A549 (cell line): Measurements from ENCODE around the gene PNMT. TPM values are rescaled to one million over a fixed set of nuclear protein-coding genes. Genes with fewer than 3 reads are reported as not detected.
A peak's percentile ranks its signal among the peaks of the same experiment; 100 is the strongest.

ENCODE experiments used
- ATAC-seq, 2 experiments: fragments of 200-7000 bp in 1 of 2; fragments of >200 bp in 1 of 2; cut with Nextera tagmentation in 1 of 2; cut with Tn5 transposase in 1 of 2; 3 replicates each; pipeline versions ENCODE4 v1.8.0 to v1.9.1; 2018 to 2020; ENCODE audit warnings: mild to moderate bottlenecking in 1 of 2, moderate library complexity in 1 of 2
- CTCF ChIA-PET: fragments of 300-600 bp; sonication (Branson Sonifier 250); formaldehyde crosslinking; extraction: SDS; loops from one replicate; lab custom pipeline; 2021; ENCODE audit warnings: antibody characterized with exemption, inconsistent platforms; lab: Yijun Ruan, JAX
- POLR2A ChIA-PET: fragments of 350-600 bp; formaldehyde crosslinking; extraction: SDS; loops from one replicate; lab custom pipeline; 2021; ENCODE audit warnings: antibody characterized with exemption, inconsistent platforms; lab: Yijun Ruan, JAX
- DNase-seq, 2 experiments: peaks; one replicate each; pipeline versions ENCODE4 v3.0.0 to v3.0.0-alpha.2; 2011 to 2016; ENCODE audit warnings: low read depth in 1 of 2, low spot score in 1 of 2
- FAIRE-seq: peaks from 2 replicates; lab custom pipeline; 2011; peaks lifted over from hg19 to GRCh38; lab: Jason Lieb, UNC
- H3K27ac ChIP-seq, 2 experiments: fragments of >200 bp; sonication (Bioruptor Twin); formaldehyde crosslinking; 3 replicates each; pipeline ENCODE4 v1.5.1; 2016 to 2017
- H3K4me1 ChIP-seq: fragments of >200 bp; sonication (Bioruptor Twin); formaldehyde crosslinking; 3 replicates; pipeline ENCODE4 v1.6.1; 2016
- H3K4me2 ChIP-seq: fragments of >200 bp; sonication (Bioruptor Twin); formaldehyde crosslinking; 3 replicates; pipeline ENCODE4 v1.6.1; 2016
- H3K4me3 ChIP-seq: fragments of >200 bp; sonication (Bioruptor Twin); formaldehyde crosslinking; 3 replicates; pipeline ENCODE4 v1.5.1; 2016
- H3K9me3 ChIP-seq: fragments of >200 bp; sonication (Bioruptor Twin); formaldehyde crosslinking; 3 replicates; pipeline ENCODE4 v1.6.1; 2016
- CBX8 ChIP-seq: fragments of 200-600 bp; sonication (generic); IDR thresholded peaks from 2 replicates; pipeline ENCODE4 v1.6.1; 2016
- CHD2 ChIP-seq: fragments of 150-350 bp; IDR thresholded peaks from 2 replicates; pipeline ENCODE4 v1.6.1; 2014; ENCODE audit warnings: low read length; ENCODE audit not compliant: partially characterized antibody
- CHD4 ChIP-seq: fragments of 200-600 bp; sonication (generic); IDR thresholded peaks from 2 replicates; pipeline ENCODE4 v1.6.1; 2016; ENCODE audit warnings: antibody characterized with exemption, mild to moderate bottlenecking, borderline replicate concordance
- EHMT2 ChIP-seq: fragments of 200-600 bp; sonication (generic); IDR thresholded peaks from 2 replicates; pipeline ENCODE4 v1.6.1; 2016; ENCODE audit warnings: antibody characterized with exemption, low read depth, mild to moderate bottlenecking, moderate library complexity
- ESRRA ChIP-seq: fragments of 150-350 bp; IDR thresholded peaks from 2 replicates; pipeline ENCODE4 v1.6.1; 2014; ENCODE audit warnings: mild to moderate bottlenecking, low read length, borderline replicate concordance
- FOSL2 ChIP-seq, 2 experiments: fragments of 450-650 bp in 1 of 2; fragments of >200 bp in 1 of 2; sonication (Bioruptor Twin) in 1 of 2; formaldehyde crosslinking; IDR thresholded peaks; 2 replicates each; pipeline versions ENCODE4 v1.5.0 to v1.6.1; 2016 to 2020; ENCODE audit warnings: mild to moderate bottlenecking in 1 of 2, moderate library complexity in 1 of 2
- KDM1A ChIP-seq: fragments of 200-600 bp; sonication (generic); IDR thresholded peaks from 2 replicates; pipeline ENCODE4 v1.6.1; 2016; ENCODE audit warnings: low read depth, mild to moderate bottlenecking
- MYC ChIP-seq: IDR thresholded peaks from 2 replicates; pipeline ENCODE4 v1.6.1; 2012; ENCODE audit warnings: mild to moderate bottlenecking, inconsistent platforms, low read length, improper control_type of control experiment, borderline replicate concordance
- NFE2L2 ChIP-seq: fragments of 150-350 bp; conservative IDR thresholded peaks from 2 replicates; pipeline ENCODE4 v1.6.1; 2014; ENCODE audit warnings: low read length
- NPAS2 ChIP-seq: fragments of 250-450 bp; sonication (Bioruptor Pico); IDR thresholded peaks from 2 replicates; pipeline ENCODE4 v1.8.0; 2022; ENCODE audit warnings: mild to moderate bottlenecking, moderate library complexity, borderline replicate concordance
- NR3C1 ChIP-seq: fragments of >200 bp; sonication (Bioruptor Twin); formaldehyde crosslinking; IDR thresholded peaks from 3 replicates; pipeline ENCODE4 v1.6.1; 2017
- PHF8 ChIP-seq: fragments of 200-600 bp; sonication (generic); IDR thresholded peaks from 2 replicates; pipeline ENCODE4 v1.6.1; 2016; ENCODE audit warnings: low read depth, mild to moderate bottlenecking, antibody characterized with exemption, moderate library complexity, borderline replicate concordance
- RAD21 ChIP-seq, 2 experiments: fragments of >200 bp in 1 of 2; sonication (Bioruptor Twin) in 1 of 2; formaldehyde crosslinking in 1 of 2; IDR thresholded peaks in 1 of 2; conservative IDR thresholded peaks in 1 of 2; 2 replicates in 1 of 2; 3 replicates in 1 of 2; pipeline ENCODE4 v1.6.1; 2012 to 2018; ENCODE audit warnings: inconsistent platforms in 1 of 2
- RARB ChIP-seq: fragments of 250-450 bp; sonication (Bioruptor Pico); IDR thresholded peaks from 2 replicates; pipeline ENCODE4 v1.8.0; 2021; ENCODE audit warnings: mild to moderate bottlenecking, moderate library complexity
- RCOR1 ChIP-seq: fragments of 150-350 bp; IDR thresholded peaks from 2 replicates; pipeline ENCODE4 v1.6.1; 2014; ENCODE audit warnings: antibody characterized with exemption, low read length, low read depth
- RFX5 ChIP-seq: fragments of 450-650 bp; IDR thresholded peaks from 2 replicates; pipeline ENCODE4 v1.7.1; 2014; ENCODE audit warnings: antibody characterized with exemption, mild to moderate bottlenecking, moderate library complexity
- RNF2 ChIP-seq: fragments of 200-600 bp; sonication (generic); IDR thresholded peaks from 2 replicates; pipeline ENCODE4 v1.6.1; 2016; ENCODE audit warnings: low read depth, mild to moderate bottlenecking, antibody characterized with exemption, moderate library complexity, borderline replicate concordance
- ZC3H11A ChIP-seq: fragments of 450-650 bp; IDR thresholded peaks from 2 replicates; pipeline ENCODE4 v1.6.1; 2014; ENCODE audit warnings: antibody characterized with exemption, mild to moderate bottlenecking
- ZSCAN20 ChIP-seq: fragments of 250-450 bp; sonication (Bioruptor Pico); IDR thresholded peaks from 2 replicates; pipeline ENCODE4 v1.8.0; 2022; ENCODE audit warnings: mild to moderate bottlenecking, moderate library complexity
- WGBS: methylation state at CpG from one replicate; pipeline ENCODE4 v1.1.6; 2017; ENCODE audit errors: missing lambda C conversion rate; 5-methylcytosine and 5-hydroxymethylcytosine counted together
- polyA plus RNA-seq, 4 experiments: library from polyadenylated mRNA; depleted of rRNA in 3 of 4; stranded (reverse); fragments of >200 nt; fragmentation: RNase III in 1 of 4; extraction: RNeasy Plus Mini Kit Qiagen cat#74134 plus additional on column Dnase treatment in 1 of 4; gene quantifications; 2 replicates in 3 of 4; 3 replicates in 1 of 4; pipeline ENCODE4 v1.2.3, GENCODE V29; 2011 to 2017
- TF ChIP-seq, protein P1 (sequence below): IDR thresholded peaks from 2 replicates; pipeline ENCODE4 v1.6.1; 2012
- TF ChIP-seq, protein P2 (sequence below): fragments of 250-450 bp; sonication (Bioruptor Pico); IDR thresholded peaks from 2 replicates; pipeline ENCODE4 v1.5.0; 2020; ENCODE audit warnings: low read depth, mild to moderate bottlenecking, moderate library complexity
- TF ChIP-seq, protein P3 (sequence below): fragments of 250-450 bp; sonication (Bioruptor Pico); IDR thresholded peaks from 2 replicates; pipeline ENCODE4 v1.5.0; 2021; ENCODE audit warnings: mild to moderate bottlenecking, moderate library complexity, borderline replicate concordance
- TF ChIP-seq, protein P4 (sequence below): fragments of >200 bp; sonication (Bioruptor Twin); formaldehyde crosslinking; IDR thresholded peaks from 2 replicates; pipeline ENCODE4 v1.6.1; 2016

PNMT gene
- polyA plus RNA-seq, 2 of the 4 experiments (the other 2 are of a cell fraction), result not detected

DNA sequence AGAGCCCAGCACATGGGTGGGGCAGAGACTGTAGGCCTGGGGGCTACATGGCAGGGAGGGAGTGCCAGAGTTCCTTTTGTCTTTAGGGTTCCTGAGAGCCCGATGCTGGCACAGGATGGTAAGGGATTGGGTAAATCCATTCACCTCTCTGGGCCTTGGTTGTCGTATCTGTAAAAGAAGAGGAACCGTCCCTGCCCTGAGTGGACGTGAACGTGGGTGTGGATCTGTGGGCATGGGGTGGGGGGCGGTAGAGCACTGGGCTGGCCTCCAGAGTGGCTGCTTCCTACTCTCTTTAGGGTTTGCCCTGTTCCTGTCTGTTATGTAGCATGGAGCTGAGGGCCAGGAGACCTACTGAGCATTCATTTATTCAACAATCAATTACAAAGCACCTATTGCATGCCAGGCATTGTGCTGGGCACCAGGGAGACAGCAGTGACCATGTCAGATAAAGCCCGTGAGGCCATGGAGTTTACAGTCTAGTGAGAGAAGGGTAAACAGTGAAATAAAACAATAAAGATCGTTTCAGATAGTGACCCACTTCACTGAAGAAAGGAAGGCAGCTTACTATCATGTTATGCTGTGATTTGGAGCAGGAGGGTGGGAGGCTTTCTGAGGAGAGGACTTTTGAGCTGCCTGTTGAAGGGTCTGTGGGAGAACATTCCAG, 16.2 kb upstream of the PNMT start:
- CTCF ChIA-PET, result interaction anchor here (1.0 to 48.4 kb wide), 7 partner anchors 32 to 104 kb away, joined by 3 to 1581 read pairs (median 8); partner anchors contain the start of genes ERBB2, MIEN1, NEUROD2 and PGAP3
- H3K9me3 ChIP-seq, result no peaks in the 10 kb centered on the region
- H3K4me2 ChIP-seq, result no peak overlapping the region
- 76% methylated on average over 8 of the region's 8 CpGs for WGBS
- FAIRE-seq (no peak), ATAC-seq (no peak), DNase-seq (no peak)
- POLR2A ChIA-PET, result interaction anchor here (0.5 to 1.2 kb wide), 3 partner anchors 17 to 102 kb away, joined by 3 to 4 read pairs (median 3); partner anchors contain the start of gene ERBB2
- H3K4me1 ChIP-seq, result no peaks in the 10 kb centered on the region
- H3K4me3 ChIP-seq, result no peak overlapping the region
- TF ChIP-seq MYC (no peak), CHD4 (no peak), RAD21 (conservative IDR thresholded peaks at IDR 0.05 in 1 of 2, IDR thresholded peaks at IDR 0.05 in 1 of 2) (no peak), EHMT2 (no peak), CHD2 (no peak), RNF2 (no peak)
- no peak overlapping the region for H3K27ac ChIP-seq

DNA sequence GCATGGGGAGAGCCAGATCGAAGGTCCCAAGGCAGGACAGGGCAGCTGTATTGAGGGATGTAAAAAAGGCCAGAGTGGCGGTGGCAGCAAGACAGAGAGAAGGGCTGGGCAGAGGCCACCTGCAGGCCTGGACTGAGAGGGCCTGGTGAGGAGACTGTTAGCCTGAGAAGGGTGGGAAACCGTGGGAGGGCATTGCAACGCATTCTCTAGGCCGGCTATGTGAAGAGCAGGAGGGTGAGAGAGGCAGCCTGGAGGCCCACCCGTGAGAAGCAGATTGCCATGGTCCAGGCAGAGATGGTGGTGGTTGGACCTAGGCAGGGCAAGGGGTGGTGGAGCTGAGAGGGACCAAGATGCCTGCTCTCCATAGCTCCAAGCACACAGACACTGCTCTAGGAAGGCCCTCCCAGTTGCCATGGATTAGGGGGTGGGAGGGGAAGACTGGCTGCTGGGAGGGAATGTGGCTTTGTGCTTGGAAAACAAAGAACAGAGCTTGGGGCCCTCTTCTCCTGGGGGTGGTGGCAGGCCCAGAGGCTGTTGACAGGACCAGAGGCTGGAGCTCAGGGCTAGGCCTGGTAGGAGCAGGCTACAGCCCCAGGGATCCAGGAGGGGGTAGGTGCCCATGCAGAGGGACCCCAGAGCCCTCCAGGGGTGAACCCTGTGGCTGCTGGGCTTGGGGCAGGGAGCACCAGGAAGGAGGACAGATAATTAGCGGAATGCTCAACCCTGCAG, 15.5 kb upstream of the PNMT start:
- FAIRE-seq (no peak), ATAC-seq (peak; percentile 43 to 45), DNase-seq (no peak)
- Histone ChIP-seq H3K9me3 (no peaks in the 10 kb centered on the region), H3K4me2 (no peak overlapping the region), H3K27ac (no peak overlapping the region), H3K4me3 (no peak overlapping the region), H3K4me1 (no peaks in the 10 kb centered on the region)
- TF ChIP-seq RARB, result no peak
- TF ChIP-seq NPAS2, result no peak
- TF ChIP-seq, protein P1, sequence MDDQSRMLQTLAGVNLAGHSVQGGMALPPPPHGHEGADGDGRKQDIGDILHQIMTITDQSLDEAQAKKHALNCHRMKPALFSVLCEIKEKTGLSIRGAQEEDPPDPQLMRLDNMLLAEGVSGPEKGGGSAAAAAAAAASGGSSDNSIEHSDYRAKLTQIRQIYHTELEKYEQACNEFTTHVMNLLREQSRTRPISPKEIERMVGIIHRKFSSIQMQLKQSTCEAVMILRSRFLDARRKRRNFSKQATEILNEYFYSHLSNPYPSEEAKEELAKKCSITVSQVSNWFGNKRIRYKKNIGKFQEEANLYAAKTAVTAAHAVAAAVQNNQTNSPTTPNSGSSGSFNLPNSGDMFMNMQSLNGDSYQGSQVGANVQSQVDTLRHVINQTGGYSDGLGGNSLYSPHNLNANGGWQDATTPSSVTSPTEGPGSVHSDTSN, result no peak
- TF ChIP-seq RFX5, result no peak
- no peak for TF ChIP-seq NR3C1
- no peak for TF ChIP-seq PHF8
- no peak for TF ChIP-seq CHD2
- POLR2A ChIA-PET, result interaction anchor here (0.5 to 1.0 kb wide), 3 partner anchors 15 to 103 kb away, joined by 3 to 4 read pairs (median 3); partner anchors contain the start of gene ERBB2
- CTCF ChIA-PET, result interaction anchor here (1.0 to 48.4 kb wide), 10 partner anchors 32 to 105 kb away, joined by 3 to 1581 read pairs (median 8); partner anchors contain the start of genes ERBB2, NEUROD2, PGAP3 and PNMT
- WGBS, result 79% methylated on average over 7 of the region's 7 CpGs

DNA sequence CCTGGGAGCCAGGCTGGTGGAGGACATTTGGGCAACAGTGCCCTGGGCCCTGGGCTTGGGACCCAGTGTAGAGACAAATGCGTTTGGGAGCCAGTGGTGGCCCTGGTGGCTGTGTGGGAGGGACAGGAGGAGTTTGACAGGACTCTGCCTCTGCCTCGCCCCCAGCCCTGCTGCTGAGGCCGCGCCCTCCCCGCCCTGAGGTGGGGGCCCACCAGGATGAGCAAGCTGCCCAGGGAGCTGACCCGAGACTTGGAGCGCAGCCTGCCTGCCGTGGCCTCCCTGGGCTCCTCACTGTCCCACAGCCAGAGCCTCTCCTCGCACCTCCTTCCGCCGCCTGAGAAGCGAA, 15.0 kb upstream of the PNMT start:
- Histone ChIP-seq H3K27ac (no peak overlapping the region), H3K4me1 (no peaks in the 10 kb centered on the region), H3K9me3 (no peaks in the 10 kb centered on the region), H3K4me3 (no peak overlapping the region), H3K4me2 (no peak overlapping the region)
- 75% methylated on average over 10 of the region's 12 CpGs for WGBS
- FAIRE-seq (no peak), ATAC-seq (peak; percentile 3 to 7; a peak in 3 of 6 replicates), DNase-seq (no peak)
- ChIA-PET POLR2A (interaction anchor here (1.0 kb wide), 3 partner anchors 16 to 47 kb away, joined by 3 read pairs; partner anchors contain the start of genes ERBB2 and PGAP3), CTCF (interaction anchor here (0.7 to 48.4 kb wide), 15 partner anchors 31 to 522 kb away, joined by 3 to 1581 read pairs (median 7); partner anchors contain the start of genes ERBB2, MIEN1, NEUROD2 and PGAP3)
- TF ChIP-seq, protein P2, sequence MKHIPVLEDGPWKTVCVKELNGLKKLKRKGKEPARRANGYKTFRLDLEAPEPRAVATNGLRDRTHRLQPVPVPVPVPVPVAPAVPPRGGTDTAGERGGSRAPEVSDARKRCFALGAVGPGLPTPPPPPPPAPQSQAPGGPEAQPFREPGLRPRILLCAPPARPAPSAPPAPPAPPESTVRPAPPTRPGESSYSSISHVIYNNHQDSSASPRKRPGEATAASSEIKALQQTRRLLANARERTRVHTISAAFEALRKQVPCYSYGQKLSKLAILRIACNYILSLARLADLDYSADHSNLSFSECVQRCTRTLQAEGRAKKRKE (CRISPR knock-in tag), result no peak
- TF ChIP-seq NFE2L2 (no peak), RFX5 (no peak), CHD2 (no peak), ZC3H11A (no peak), ZSCAN20 (no peak), ESRRA (no peak), PHF8 (no peak), CBX8 (no peak), FOSL2 (IDR thresholded peaks at IDR 0.05) (no peak), FOSL2 (CRISPR knock-in tag; IDR thresholded peaks at IDR 0.05) (no peak), KDM1A (no peak), RNF2 (no peak), RAD21 (conservative IDR thresholded peaks at IDR 0.05 in 1 of 2, IDR thresholded peaks at IDR 0.05 in 1 of 2) (no peak), RCOR1 (no peak), EHMT2 (no peak)
- TF ChIP-seq, protein P3, sequence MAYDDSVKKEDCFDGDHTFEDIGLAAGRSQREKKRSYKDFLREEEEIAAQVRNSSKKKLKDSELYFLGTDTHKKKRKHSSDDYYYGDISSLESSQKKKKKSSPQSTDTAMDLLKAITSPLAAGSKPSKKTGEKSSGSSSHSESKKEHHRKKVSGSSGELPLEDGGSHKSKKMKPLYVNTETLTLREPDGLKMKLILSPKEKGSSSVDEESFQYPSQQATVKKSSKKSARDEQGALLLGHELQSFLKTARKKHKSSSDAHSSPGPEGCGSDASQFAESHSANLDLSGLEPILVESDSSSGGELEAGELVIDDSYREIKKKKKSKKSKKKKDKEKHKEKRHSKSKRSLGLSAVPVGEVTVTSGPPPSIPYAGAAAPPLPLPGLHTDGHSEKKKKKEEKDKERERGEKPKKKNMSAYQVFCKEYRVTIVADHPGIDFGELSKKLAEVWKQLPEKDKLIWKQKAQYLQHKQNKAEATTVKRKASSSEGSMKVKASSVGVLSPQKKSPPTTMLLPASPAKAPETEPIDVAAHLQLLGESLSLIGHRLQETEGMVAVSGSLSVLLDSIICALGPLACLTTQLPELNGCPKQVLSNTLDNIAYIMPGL (CRISPR knock-in tag), result no peak
- TF ChIP-seq, protein P4, sequence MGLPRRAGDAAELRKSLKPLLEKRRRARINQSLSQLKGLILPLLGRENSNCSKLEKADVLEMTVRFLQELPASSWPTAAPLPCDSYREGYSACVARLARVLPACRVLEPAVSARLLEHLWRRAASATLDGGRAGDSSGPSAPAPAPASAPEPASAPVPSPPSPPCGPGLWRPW, result no peak
- TF ChIP-seq, protein P1, result no peak
